T-cell (primary cell): ENCODE measurements around the gene TRIP6. TPM values are rescaled to one million over a fixed set of nuclear protein-coding genes. Genes with fewer than 3 reads are reported as not detected.

Experiments
- ATAC-seq, 4 experiments: fragments of 200-7000 bp in 3 of 4; fragments of 150-1000 bp in 1 of 4; cut with Tn5 transposase; replicated peaks in 1 of 4; 1 replicate in 3 of 4; 2 replicates in 1 of 4; pipeline ENCODE4 v1.10.0; 2021; ENCODE audit warnings: moderate library complexity in 3 of 4, mild to moderate bottlenecking in 2 of 4, moderate number of reproducible peaks in 1 of 4
- CTCF ChIA-PET, 2 donors: fragments of 300-600 bp; sonication (Branson Sonifier 250); formaldehyde crosslinking; loops; one replicate each; lab custom pipeline; 2022; ENCODE audit warnings: antibody characterized with exemption in 2 of 2; lab: Charles Lee
- POLR2A ChIA-PET, 2 donors: fragments of 300-600 bp; sonication (Branson Sonifier 250); formaldehyde crosslinking; loops; one replicate each; lab custom pipeline; 2022; ENCODE audit warnings: antibody characterized with exemption in 2 of 2; lab: Charles Lee
- DNase-seq, 35 experiments: peaks; one replicate each; pipeline versions ENCODE4 v3.0.0 to v3.0.0-alpha.2; 2013 to 2023
- H3K27ac ChIP-seq: one replicate; pipeline ENCODE4 v1.5.1; 2013; ENCODE audit warnings: low read length
- H3K27me3 ChIP-seq, 2 experiments: replicated peaks in 1 of 2; 1 replicate in 1 of 2; 2 replicates in 1 of 2; pipeline versions ENCODE4 v1.6.1 to v1.7.0; 2013; ENCODE audit warnings: low read length in 1 of 2, mixed read lengths in 1 of 2; ENCODE audit not compliant: control insufficient read depth in 2 of 2, insufficient read depth in 2 of 2; ENCODE audit errors: extremely low read depth in 1 of 2
- H3K36me3 ChIP-seq, 2 donors: 1 replicate in 1 of 2; 2 replicates in 1 of 2; pipeline versions ENCODE4 v1.6.1 to v1.7.0; 2013; ENCODE audit warnings: low read length in 1 of 2; ENCODE audit not compliant: control insufficient read depth in 2 of 2, insufficient read depth in 1 of 2; ENCODE audit errors: extremely low read depth in 1 of 2
- H3K4me1 ChIP-seq, 2 experiments: 1 replicate in 1 of 2; 2 replicates in 1 of 2; pipeline versions ENCODE4 v1.6.1 to v1.7.0; 2013; ENCODE audit warnings: low read length in 2 of 2, mixed read lengths in 1 of 2; ENCODE audit not compliant: insufficient read depth in 2 of 2, control insufficient read depth in 1 of 2; ENCODE audit errors: extremely low read depth in 1 of 2
- H3K4me3 ChIP-seq, 2 donors: 1 replicate in 1 of 2; 2 replicates in 1 of 2; pipeline versions ENCODE4 v1.5.1 to v1.7.0; 2013; ENCODE audit warnings: mild to moderate bottlenecking in 2 of 2, low read length in 1 of 2, moderate library complexity in 1 of 2; ENCODE audit not compliant: control insufficient read depth in 1 of 2; ENCODE audit errors: extremely low read depth in 1 of 2
- H3K9me3 ChIP-seq: 2 replicates; pipeline ENCODE4 v1.7.0; 2013
- H3K27ac Mint-ChIP-seq, 2 donors: one replicate each; pipeline ENCODE4 v1.8.0; 2020 to 2021; ENCODE audit warnings: mild to moderate bottlenecking in 2 of 2, mixed read lengths in 2 of 2
- H3K27me3 Mint-ChIP-seq, 2 donors: one replicate each; pipeline ENCODE4 v1.8.0; 2021 to 2022; ENCODE audit warnings: mixed read lengths in 2 of 2
- H3K36me3 Mint-ChIP-seq: one replicate; pipeline ENCODE4 v1.8.0; 2021; ENCODE audit warnings: mixed read lengths
- H3K4me1 Mint-ChIP-seq, 3 donors: one replicate each; pipeline ENCODE4 v1.8.0; 2020 to 2022; ENCODE audit warnings: mixed read lengths in 3 of 3, mild to moderate bottlenecking in 1 of 3
- H3K4me3 Mint-ChIP-seq, 3 donors: one replicate each; pipeline ENCODE4 v1.8.0; 2020 to 2022; ENCODE audit warnings: mild to moderate bottlenecking in 3 of 3, mixed read lengths in 3 of 3, moderate library complexity in 3 of 3
- H3K9me3 Mint-ChIP-seq, 3 donors: one replicate each; pipeline ENCODE4 v1.8.0; 2020 to 2022; ENCODE audit warnings: mixed read lengths in 3 of 3
- WGBS: methylation state at CpG from one replicate; pipeline ENCODE4 v1.1.5; 2013; ENCODE audit warnings: missing lambda C conversion rate; ENCODE audit not compliant: insufficient coverage; 5-methylcytosine and 5-hydroxymethylcytosine counted together
- total RNA-seq, 35 experiments: library from RNA in 6 of 35; stranded (reverse) in 6 of 35; fragments of 120-200 nt in 1 of 35; gene quantifications; one replicate each; pipeline versions ENCODE4 v1.2.1 to v1.2.4 and lab custom pipeline; 2013 to 2026

TRIP6 gene
- total RNA-seq, 5 donors from 2014 or later (not counting 1 experiment from before 2014, with no cell fraction given) = 5.6 to 14.6 (median 8.8) TPM

- Histone ChIP-seq H3K36me3 (no peaks in the 10 kb centered on the region), H3K4me3 (no peak overlapping the region), H3K4me1 (peaks cover 10 to 22% of the 10 kb centered on the region in 2 experiments), H3K9me3 (no peaks in the 10 kb centered on the region), H3K27ac (no peak overlapping the region), H3K27me3 (peaks cover 2 to 55% of the 10 kb centered on the region in 2 experiments)
- no peaks in the 10 kb centered on the region for H3K9me3 Mint-ChIP-seq
- H3K4me1 Mint-ChIP-seq = peaks cover 16 to 23% (median 20%) of the 10 kb centered on the region in 3 donors
- H3K36me3 Mint-ChIP-seq = no peaks in the 10 kb centered on the region
- POLR2A ChIA-PET = no interaction called here
- H3K4me3 Mint-ChIP-seq = no peak overlapping the region
- DNase-seq (no peak), ATAC-seq (no peak)
- CTCF ChIA-PET = no interaction called here
- peaks cover 22 to 35% of the 10 kb centered on the region in 2 donors for H3K27me3 Mint-ChIP-seq
- 91% methylated on average over 30 of the region's 31 CpGs for WGBS
- no peak overlapping the region for H3K27ac Mint-ChIP-seq
Observed at GRCh38 chr7:100823534-100823933, 43.7 kb upstream of the TRIP6 start.

GRCh38 chr7:100824499-100825214, 42.5 kb upstream of the TRIP6 start:
- ATAC-seq (no peak), DNase-seq (no peak)
- peaks cover 2 to 62% of the 10 kb centered on the region in 2 experiments for H3K27me3 ChIP-seq
- no peaks in the 10 kb centered on the region for H3K36me3 ChIP-seq
- 86% methylated on average over 7 of the region's 18 CpGs for WGBS
- ChIA-PET POLR2A (interaction anchor here in 1 of 2 donors (0.6 kb wide), 1 partner anchor 362 kb away, joined by 4 read pairs; no protein-coding TSS in a partner anchor), CTCF (no interaction called here)
- H3K9me3 Mint-ChIP-seq = no peaks in the 10 kb centered on the region
- no peak overlapping the region for H3K27ac Mint-ChIP-seq
- H3K4me3 Mint-ChIP-seq = no peak overlapping the region
- peaks cover 18 to 26% (median 25%) of the 10 kb centered on the region in 3 donors for H3K4me1 Mint-ChIP-seq
- H3K27ac ChIP-seq = no peak overlapping the region
- H3K36me3 Mint-ChIP-seq = no peaks in the 10 kb centered on the region
- no peaks in the 10 kb centered on the region for H3K9me3 ChIP-seq
- H3K4me1 ChIP-seq = peaks cover 12 to 26% of the 10 kb centered on the region in 2 experiments
- no peak overlapping the region for H3K4me3 ChIP-seq
- H3K27me3 Mint-ChIP-seq = peaks cover 26 to 42% of the 10 kb centered on the region in 2 donors

GRCh38 chr7:100825215-100825671, 41.9 kb upstream of the TRIP6 start:
- no peak for DNase-seq
- no peaks in the 10 kb centered on the region for H3K36me3 Mint-ChIP-seq
- peak overlapping the region in 1 of 3 donors; percentile 80 for H3K4me3 Mint-ChIP-seq
- ChIA-PET CTCF (no interaction called here), POLR2A (no interaction called here)
- H3K9me3 Mint-ChIP-seq = no peaks in the 10 kb centered on the region
- H3K27ac Mint-ChIP-seq = peak overlapping the region in 1 of 2 donors; percentile 44
- ATAC-seq = no peak
- no peak overlapping the region for H3K27ac ChIP-seq
- no peaks in the 10 kb centered on the region for H3K36me3 ChIP-seq
- peaks cover 26 to 42% of the 10 kb centered on the region in 2 donors for H3K27me3 Mint-ChIP-seq
- WGBS = 87% methylated on average over 7 of the region's 16 CpGs
- H3K27me3 ChIP-seq = peaks cover 2 to 61% of the 10 kb centered on the region in 2 experiments
- peaks cover 12 to 26% of the 10 kb centered on the region in 2 experiments for H3K4me1 ChIP-seq
- H3K9me3 ChIP-seq = no peaks in the 10 kb centered on the region
- H3K4me1 Mint-ChIP-seq = peaks cover 18 to 26% (median 25%) of the 10 kb centered on the region in 3 donors
- no peak overlapping the region for H3K4me3 ChIP-seq

DNA sequence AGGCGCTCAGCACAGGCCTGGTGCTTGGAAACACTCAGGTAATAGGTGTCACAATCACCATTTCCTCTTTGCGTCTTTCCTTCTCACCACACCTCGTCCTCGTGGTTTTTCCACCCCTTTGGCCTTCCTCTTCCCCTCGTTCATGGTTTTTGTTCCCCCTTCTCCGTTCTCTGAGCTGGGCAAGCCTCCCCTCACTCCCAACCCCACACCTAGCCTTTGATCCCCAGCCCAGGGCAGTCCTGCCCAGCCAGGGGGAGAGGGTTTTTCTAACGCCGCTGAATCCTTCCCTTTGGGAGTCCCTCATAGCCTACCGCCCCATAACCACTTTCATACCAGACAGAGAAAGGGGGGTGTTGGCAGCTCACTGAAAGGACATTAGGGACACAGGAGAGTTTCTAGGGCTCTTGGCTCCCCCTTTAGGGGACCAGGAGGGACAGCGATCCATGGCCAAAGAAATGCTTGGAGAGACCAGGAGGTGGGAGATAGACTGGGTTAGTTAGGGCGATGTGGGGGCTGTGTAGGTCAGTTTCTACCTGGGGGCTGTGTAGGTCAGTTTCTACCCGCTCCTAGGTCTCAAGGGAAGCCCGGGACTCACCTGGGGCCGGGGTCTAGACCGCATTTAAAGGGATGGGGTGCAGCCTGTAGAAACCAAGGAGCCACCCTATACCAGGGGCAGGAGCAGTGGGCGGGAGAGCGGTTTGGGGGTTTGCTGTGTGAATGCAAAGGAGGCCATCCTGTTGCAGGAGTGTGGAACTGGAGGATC, 41.3 kb upstream of the TRIP6 start:
- peaks cover 2 to 61% of the 10 kb centered on the region in 2 experiments for H3K27me3 ChIP-seq
- Mint-ChIP-seq H3K27me3 (peaks cover 26 to 44% of the 10 kb centered on the region in 2 donors), H3K9me3 (no peaks in the 10 kb centered on the region), H3K4me1 (peaks cover 18 to 26% (median 25%) of the 10 kb centered on the region in 3 donors), H3K4me3 (peak overlapping the region; percentile 70 to 80 (median 76)), H3K36me3 (no peaks in the 10 kb centered on the region), H3K27ac (peak overlapping the region in 1 of 2 donors; percentile 44)
- DNase-seq (no peak), ATAC-seq (no peak)
- no peak overlapping the region for H3K27ac ChIP-seq
- no peak overlapping the region for H3K4me3 ChIP-seq
- CTCF ChIA-PET = no interaction called here
- H3K9me3 ChIP-seq = no peaks in the 10 kb centered on the region
- no peaks in the 10 kb centered on the region for H3K36me3 ChIP-seq
- H3K4me1 ChIP-seq = peaks cover 12 to 26% of the 10 kb centered on the region in 2 experiments
- POLR2A ChIA-PET = no interaction called here
- WGBS = 20% methylated on average over 11 of the region's 17 CpGs

DNA sequence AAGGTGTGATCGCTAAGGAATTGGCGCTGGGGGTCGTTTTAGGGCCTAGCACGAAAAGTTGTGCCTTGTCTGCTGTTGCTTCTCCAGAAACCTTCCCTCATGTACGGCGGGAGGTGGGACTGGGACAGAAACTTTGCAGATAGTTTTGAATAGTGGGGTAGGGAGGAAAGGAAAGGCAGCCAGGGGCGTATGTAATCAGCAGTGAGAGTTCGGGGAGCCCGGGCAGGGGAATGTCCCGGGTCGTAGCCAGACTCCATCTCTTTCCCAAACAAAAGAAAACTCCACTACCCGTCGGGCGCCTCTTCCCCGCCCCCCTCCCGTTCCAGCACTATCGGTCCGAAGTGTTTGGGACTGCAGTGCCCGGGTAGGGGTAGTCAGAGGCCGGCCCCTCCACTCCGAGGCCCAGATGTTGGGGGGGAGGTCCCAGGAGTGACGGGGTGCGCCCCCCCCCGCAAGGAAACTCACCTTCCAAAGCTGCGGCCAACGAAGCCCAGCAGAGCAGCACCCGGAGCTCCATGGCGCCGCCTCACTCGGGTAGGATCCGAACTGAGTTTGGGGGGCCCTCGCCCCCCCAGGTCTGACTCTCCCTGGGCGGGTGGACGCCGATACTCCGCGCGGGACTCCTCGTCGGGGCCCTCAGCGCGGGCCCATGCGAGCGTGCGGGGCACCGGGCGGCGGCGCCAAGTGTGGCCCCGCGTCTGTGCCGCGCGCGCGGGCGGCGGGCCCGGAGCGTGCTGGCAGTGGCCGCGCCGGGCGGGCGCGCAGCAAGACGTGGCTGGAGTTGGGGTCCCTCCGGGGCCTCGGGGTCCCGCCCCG, 40.5 kb upstream of the TRIP6 start:
- Histone ChIP-seq H3K36me3 (no peaks in the 10 kb centered on the region), H3K27me3 (peaks cover 2 to 64% of the 10 kb centered on the region in 2 experiments), H3K4me3 (peak overlapping the region in 1 of 2 donors; percentile 57), H3K4me1 (peaks cover 12 to 26% of the 10 kb centered on the region in 2 experiments), H3K9me3 (no peaks in the 10 kb centered on the region), H3K27ac (no peak overlapping the region)
- ChIA-PET POLR2A (no interaction called here), CTCF (no interaction called here)
- Mint-ChIP-seq H3K36me3 (no peaks in the 10 kb centered on the region), H3K9me3 (no peaks in the 10 kb centered on the region), H3K27ac (no peak overlapping the region), H3K27me3 (peaks cover 26 to 46% of the 10 kb centered on the region in 2 donors), H3K4me3 (peak overlapping the region; percentile 70 to 80 (median 76)), H3K4me1 (peaks cover 18 to 26% (median 25%) of the 10 kb centered on the region in 3 donors)
- DNase-seq = no peak
- peak; percentile 36 to 54 (median 50) for ATAC-seq
- 1% methylated on average over 49 of the region's 71 CpGs for WGBS
